Natural killer cell (primary cell): ENCODE data around the gene DHRS7B. TPM values are rescaled to one million over a fixed set of nuclear protein-coding genes. Genes with fewer than 3 reads are reported as not detected.

Source experiments
- ATAC-seq, 3 donors: fragments of 150-1000 bp in 2 of 3; fragments of 200-7000 bp in 1 of 3; cut with Tn5 transposase; 1 replicate in 1 of 3; 2 replicates in 2 of 3; pipeline ENCODE4 v1.10.0; 2021; ENCODE audit warnings: mild to moderate bottlenecking in 2 of 3, moderate library complexity in 2 of 3
- DNase-seq, 2 donors: peaks; one replicate each; pipeline versions ENCODE4 v3.0.0 to v3.0.0-alpha.2; 2013 to 2021; ENCODE audit warnings: mixed read lengths in 1 of 2
- H3K27ac ChIP-seq: one replicate; pipeline ENCODE4 v1.5.1; 2013; ENCODE audit warnings: mild to moderate bottlenecking, low read length
- H3K27me3 ChIP-seq: one replicate; pipeline ENCODE4 v1.6.1; 2013; ENCODE audit warnings: low read length; ENCODE audit not compliant: control insufficient read depth, insufficient read depth
- H3K36me3 ChIP-seq: one replicate; pipeline ENCODE4 v1.6.1; 2013; ENCODE audit warnings: low read length; ENCODE audit not compliant: control insufficient read depth, insufficient read depth
- H3K4me1 ChIP-seq: one replicate; pipeline ENCODE4 v1.6.1; 2013; ENCODE audit warnings: low read length; ENCODE audit not compliant: control insufficient read depth, insufficient read depth
- H3K4me3 ChIP-seq: one replicate; pipeline ENCODE4 v1.5.1; 2013; ENCODE audit warnings: low read length
- H3K9me3 ChIP-seq: one replicate; pipeline ENCODE4 v1.6.1; 2013; ENCODE audit warnings: low read length; ENCODE audit not compliant: control insufficient read depth, insufficient read depth
- H3K27ac Mint-ChIP-seq, 2 donors: one replicate each; pipeline ENCODE4 v1.8.0; 2022; ENCODE audit warnings: mild to moderate bottlenecking in 2 of 2, mixed read lengths in 2 of 2, moderate library complexity in 1 of 2
- H3K27me3 Mint-ChIP-seq, 2 donors: one replicate each; pipeline ENCODE4 v1.8.0; 2022; ENCODE audit warnings: low read depth in 2 of 2, mixed read lengths in 2 of 2
- H3K36me3 Mint-ChIP-seq: one replicate; pipeline ENCODE4 v1.8.0; 2022; ENCODE audit warnings: mixed read lengths
- H3K4me1 Mint-ChIP-seq, 2 donors: one replicate each; pipeline ENCODE4 v1.8.0; 2022; ENCODE audit warnings: mixed read lengths in 2 of 2
- H3K4me3 Mint-ChIP-seq: one replicate; pipeline ENCODE4 v1.8.0; 2022; ENCODE audit warnings: mild to moderate bottlenecking, moderate library complexity, mixed read lengths
- H3K9me3 Mint-ChIP-seq, 2 donors: one replicate each; pipeline ENCODE4 v1.8.0; 2022; ENCODE audit warnings: mixed read lengths in 2 of 2
- CTCF ChIP-seq: fragments of 200-600 bp; IDR thresholded peaks from one replicate; pipeline ENCODE4 v1.8.0; 2022; ENCODE audit warnings: antibody characterized with exemption
- WGBS: methylation state at CpG from one replicate; pipeline ENCODE4 v1.1.7; 2013; ENCODE audit warnings: missing lambda C conversion rate; ENCODE audit not compliant: insufficient coverage; 5-methylcytosine and 5-hydroxymethylcytosine counted together
- intact Hi-C: fragments of 100-400 bp; cut with micrococcal nuclease; formaldehyde crosslinking; loops from one replicate; pipeline ENCODE4 v1.14.2; 2022
- total RNA-seq, 4 donors: library from RNA; stranded (reverse); fragments of 120-200 nt in 1 of 4; gene quantifications; one replicate each; pipeline versions ENCODE4 v1.2.3 to v1.2.4, GENCODE V29; 2013 to 2022

The DHRS7B gene
- total RNA-seq, 3 donors from 2014 or later (not counting 1 experiment from before 2014, with no cell fraction given) = 10.3 to 13.4 (median 11.5) TPM

- 73% methylated on average over 5 of the region's 5 CpGs for WGBS
- Mint-ChIP-seq H3K27ac (peak overlapping the region in 1 of 2 donors; percentile 46), H3K4me3 (no peak overlapping the region), H3K27me3 (no peaks in the 10 kb centered on the region), H3K9me3 (no peaks in the 10 kb centered on the region), H3K4me1 (peaks cover under 1 to 1% of the 10 kb centered on the region in 2 donors), H3K36me3 (no peaks in the 10 kb centered on the region)
- no peak overlapping the region for H3K4me3 ChIP-seq
- ATAC-seq = no peak
- H3K9me3 ChIP-seq = no peaks in the 10 kb centered on the region
- no peaks in the 10 kb centered on the region for H3K27me3 ChIP-seq
- peaks cover 42% of the 10 kb centered on the region for H3K36me3 ChIP-seq
- H3K27ac ChIP-seq = no peak overlapping the region
- intact Hi-C loops = no loop called here
- no peak for TF ChIP-seq CTCF
- DNase-seq = no peak
- H3K4me1 ChIP-seq = no peaks in the 10 kb centered on the region
Measured at GRCh38 chr17:21193031-21193430, 66.3 kb downstream of the DHRS7B start.

- intact Hi-C loops = no loop called here
- peaks cover 7 to 9% of the 10 kb centered on the region in 2 donors for H3K4me1 Mint-ChIP-seq
Measured at GRCh38 chr17:21194226-21194625, 67.5 kb downstream of the DHRS7B start.

GRCh38 chr17:21194703-21195102, 67.9 kb downstream of the DHRS7B start:
- Histone ChIP-seq H3K27ac (no peak overlapping the region), H3K9me3 (no peaks in the 10 kb centered on the region), H3K4me3 (no peak overlapping the region), H3K4me1 (no peaks in the 10 kb centered on the region), H3K27me3 (no peaks in the 10 kb centered on the region), H3K36me3 (peaks cover 40% of the 10 kb centered on the region)
- H3K36me3 Mint-ChIP-seq = no peaks in the 10 kb centered on the region
- H3K27ac Mint-ChIP-seq = peak overlapping the region; percentile 34 to 38
- ATAC-seq (no peak), DNase-seq (no peak)
- H3K9me3 Mint-ChIP-seq = no peaks in the 10 kb centered on the region
- no peaks in the 10 kb centered on the region for H3K27me3 Mint-ChIP-seq
- TF ChIP-seq CTCF = no peak
- intact Hi-C loops = no loop called here
- peaks cover 7 to 9% of the 10 kb centered on the region in 2 donors for H3K4me1 Mint-ChIP-seq
- WGBS = 95% methylated on average over 5 of the region's 5 CpGs
- no peak overlapping the region for H3K4me3 Mint-ChIP-seq

More at GRCh38 chr17:21194226-21194625, 67.5 kb downstream of the DHRS7B start:
- Histone ChIP-seq H3K4me1 (no peaks in the 10 kb centered on the region), H3K27me3 (no peaks in the 10 kb centered on the region), H3K9me3 (no peaks in the 10 kb centered on the region), H3K27ac (no peak overlapping the region), H3K36me3 (peaks cover 42% of the 10 kb centered on the region), H3K4me3 (no peak overlapping the region)
- TF ChIP-seq CTCF = no peak
- H3K4me3 Mint-ChIP-seq = no peak overlapping the region
- H3K36me3 Mint-ChIP-seq = no peaks in the 10 kb centered on the region
- WGBS = 78% methylated on average over 8 of the region's 8 CpGs
- peak overlapping the region; percentile 34 to 38 for H3K27ac Mint-ChIP-seq
- DNase-seq (no peak), ATAC-seq (no peak)
- no peaks in the 10 kb centered on the region for H3K9me3 Mint-ChIP-seq
- H3K27me3 Mint-ChIP-seq = no peaks in the 10 kb centered on the region

GRCh38 chr17:21196126-21196525, 69.4 kb downstream of the DHRS7B start:
- Mint-ChIP-seq H3K4me1 (peaks cover 17 to 20% of the 10 kb centered on the region in 2 donors), H3K27ac (no peak overlapping the region), H3K9me3 (no peaks in the 10 kb centered on the region), H3K36me3 (no peaks in the 10 kb centered on the region), H3K27me3 (no peaks in the 10 kb centered on the region), H3K4me3 (no peak overlapping the region)
- Histone ChIP-seq H3K27ac (no peak overlapping the region), H3K4me3 (no peak overlapping the region), H3K27me3 (no peaks in the 10 kb centered on the region), H3K4me1 (no peaks in the 10 kb centered on the region), H3K9me3 (no peaks in the 10 kb centered on the region), H3K36me3 (peaks cover 36% of the 10 kb centered on the region)
- DNase-seq (no peak), ATAC-seq (no peak)
- intact Hi-C loops = no loop called here
- WGBS = 97% methylated on average over 5 of the region's 5 CpGs
- no peak for TF ChIP-seq CTCF
